CD14-positive monocyte (primary cell): ENCODE measurements around the gene ALDH1L2. TPM values are rescaled to one million over a fixed set of nuclear protein-coding genes. Genes with fewer than 3 reads are reported as not detected.

Source experiments
- DNase-seq, 3 donors: peaks; one replicate each; pipeline ENCODE4 v3.0.0-alpha.2; 2011 to 2022
- H2AFZ ChIP-seq: 2 replicates; pipeline ENCODE4 v1.6.0; 2012; ENCODE audit warnings: mild to moderate bottlenecking, low read depth, low read length, inconsistent platforms; ENCODE audit not compliant: insufficient read depth, poor library complexity, severe bottlenecking
- H3K27ac ChIP-seq, 2 donors: 1 replicate in 1 of 2; 2 replicates in 1 of 2; pipeline ENCODE4 v1.5.1; 2012 to 2013; ENCODE audit warnings: low read length in 2 of 2, control low read depth in 1 of 2, inconsistent platforms in 1 of 2, low read depth in 1 of 2, mild to moderate bottlenecking in 1 of 2
- H3K27me3 ChIP-seq, 2 donors: one replicate each; pipeline versions ENCODE4 v1.6.0 to v1.6.1; 2011 to 2013; ENCODE audit warnings: low read length in 2 of 2; ENCODE audit not compliant: control insufficient read depth in 2 of 2, insufficient read depth in 2 of 2
- H3K36me3 ChIP-seq, 2 donors: replicated peaks in 1 of 2; 1 replicate in 1 of 2; 2 replicates in 1 of 2; pipeline versions ENCODE4 v1.5.1 to v1.6.1; 2012 to 2013; ENCODE audit warnings: low read length in 2 of 2, control low read depth in 1 of 2, inconsistent platforms in 1 of 2, mild to moderate bottlenecking in 1 of 2; ENCODE audit not compliant: insufficient read depth in 2 of 2, control insufficient read depth in 1 of 2
- H3K4me1 ChIP-seq, 2 donors: 1 replicate in 1 of 2; 2 replicates in 1 of 2; pipeline versions ENCODE4 v1.5.1 to v1.6.1; 2012 to 2013; ENCODE audit warnings: low read length in 2 of 2, control low read depth in 1 of 2, inconsistent platforms in 1 of 2, mild to moderate bottlenecking in 1 of 2, moderate library complexity in 1 of 2; ENCODE audit not compliant: insufficient read depth in 2 of 2, control insufficient read depth in 1 of 2
- H3K4me2 ChIP-seq: replicated peaks from 2 replicates; pipeline ENCODE3; 2012; ENCODE audit warnings: low read length, moderate library complexity, mild to moderate bottlenecking; ENCODE audit not compliant: poor library complexity, severe bottlenecking; ENCODE audit errors: extremely low read depth
- H3K4me3 ChIP-seq, 3 experiments: fragments of 200-600 bp in 1 of 3; sonication (generic) in 1 of 3; replicated peaks in 1 of 3; 1 replicate in 2 of 3; 2 replicates in 1 of 3; pipeline ENCODE4 v1.5.1; 2011 to 2013; ENCODE audit warnings: low read length in 3 of 3, mild to moderate bottlenecking in 3 of 3, control low read depth in 2 of 3, low read depth in 2 of 3, inconsistent platforms in 1 of 3, moderate library complexity in 1 of 3
- H3K79me2 ChIP-seq: 2 replicates; pipeline ENCODE4 v1.6.0; 2012; ENCODE audit warnings: mild to moderate bottlenecking, control low read depth, inconsistent platforms, low read length, moderate library complexity; ENCODE audit not compliant: insufficient read depth
- H3K9ac ChIP-seq: 2 replicates; pipeline ENCODE4 v1.6.0; 2017; ENCODE audit warnings: low read length, mild to moderate bottlenecking; ENCODE audit not compliant: insufficient read depth, poor library complexity, severe bottlenecking
- H3K9me3 ChIP-seq, 2 donors: replicated peaks in 1 of 2; 1 replicate in 1 of 2; 2 replicates in 1 of 2; pipeline versions ENCODE4 v1.5.1 to v1.6.1; 2012 to 2013; ENCODE audit warnings: low read length in 2 of 2, control low read depth in 1 of 2; ENCODE audit not compliant: control insufficient read depth in 1 of 2, insufficient read depth in 1 of 2
- H4K20me1 ChIP-seq: 2 replicates; pipeline ENCODE4 v1.6.0; 2012; ENCODE audit warnings: mild to moderate bottlenecking, low read length, control low read depth, moderate library complexity; ENCODE audit not compliant: insufficient read depth
- H3K27ac Mint-ChIP-seq, 7 donors: one replicate each; pipeline ENCODE4 v1.8.0; 2020; ENCODE audit warnings: mild to moderate bottlenecking in 7 of 7, mixed read lengths in 7 of 7, moderate library complexity in 6 of 7, inconsistent platforms in 2 of 7
- H3K27me3 Mint-ChIP-seq, 3 donors: one replicate each; pipeline ENCODE4 v1.8.0; 2021 to 2022; ENCODE audit warnings: low read depth in 3 of 3, mild to moderate bottlenecking in 3 of 3, mixed read lengths in 3 of 3, moderate library complexity in 3 of 3, inconsistent platforms in 1 of 3
- H3K36me3 Mint-ChIP-seq, 2 donors: one replicate each; pipeline ENCODE4 v1.8.0; 2020; ENCODE audit warnings: mixed read lengths in 2 of 2, inconsistent platforms in 1 of 2, mild to moderate bottlenecking in 1 of 2
- H3K4me1 Mint-ChIP-seq: one replicate; pipeline ENCODE4 v1.8.0; 2020; ENCODE audit warnings: mild to moderate bottlenecking, mixed read lengths
- H3K4me3 Mint-ChIP-seq, 2 donors: one replicate each; pipeline ENCODE4 v1.8.0; 2020; ENCODE audit warnings: mild to moderate bottlenecking in 2 of 2, mixed read lengths in 2 of 2, moderate library complexity in 1 of 2
- H3K9me3 Mint-ChIP-seq, 7 donors: one replicate each; pipeline ENCODE4 v1.8.0; 2020 to 2022; ENCODE audit warnings: mixed read lengths in 7 of 7, mild to moderate bottlenecking in 6 of 7, moderate library complexity in 6 of 7, inconsistent platforms in 2 of 7
- WGBS: methylation state at CpG from one replicate; pipeline ENCODE4 v1.1.5; 2013; ENCODE audit warnings: missing lambda C conversion rate; ENCODE audit not compliant: insufficient coverage; 5-methylcytosine and 5-hydroxymethylcytosine counted together
- intact Hi-C, 2 donors: fragments of 100-400 bp; cut with micrococcal nuclease; formaldehyde crosslinking; loops; one replicate each; pipeline versions ENCODE4 v1.15.0 to v1.15.1; 2023
- polyA plus RNA-seq, 3 donors: library from polyadenylated mRNA; depleted of rRNA in 1 of 3; unstranded in 2 of 3; stranded (reverse) in 1 of 3; fragments of 300-500 nt in 2 of 3; fragments of >200 nt in 1 of 3; fragmentation: Illumina TruSeq in 2 of 3; gene quantifications; 1 replicate in 2 of 3; 2 replicates in 1 of 3; pipeline ENCODE4 v1.2.3, GENCODE V29; 2012 to 2021
- TF ChIP-seq, protein P1 (sequence below): fragments of 200-600 bp; IDR thresholded peaks from one replicate; pipeline ENCODE4 v1.8.0; 2022; ENCODE audit warnings: antibody characterized with exemption, mild to moderate bottlenecking

ALDH1L2 gene
- polyA plus RNA-seq, 3 donors: 0.03 to 0.20 TPM; not detected in 1

DNA sequence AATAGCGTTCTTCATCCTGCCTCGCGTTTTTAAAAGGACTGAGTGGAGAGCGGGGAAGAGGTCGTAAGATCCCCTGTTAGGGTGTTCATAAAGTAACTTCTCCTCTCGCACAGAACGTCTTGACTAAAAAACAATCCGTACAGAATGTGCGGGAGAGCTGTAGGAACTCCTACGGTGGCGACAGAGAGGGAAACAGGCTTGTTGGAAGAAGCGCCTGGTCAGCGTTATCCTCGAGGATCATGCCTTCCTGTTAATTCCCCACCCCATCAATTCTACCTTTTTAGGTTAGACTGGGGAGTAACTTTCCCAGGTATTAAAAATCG lies 22.9 kb upstream of the ALDH1L2 start:
- H3K9me3 Mint-ChIP-seq: peaks cover 0 to 4% (median 2%) of the 10 kb centered on the region in 7 donors
- WGBS: no CpG with 5 or more reads among the region's 15 CpGs
- no peaks in the 10 kb centered on the region for H3K9me3 ChIP-seq
- TF ChIP-seq, protein P1, sequence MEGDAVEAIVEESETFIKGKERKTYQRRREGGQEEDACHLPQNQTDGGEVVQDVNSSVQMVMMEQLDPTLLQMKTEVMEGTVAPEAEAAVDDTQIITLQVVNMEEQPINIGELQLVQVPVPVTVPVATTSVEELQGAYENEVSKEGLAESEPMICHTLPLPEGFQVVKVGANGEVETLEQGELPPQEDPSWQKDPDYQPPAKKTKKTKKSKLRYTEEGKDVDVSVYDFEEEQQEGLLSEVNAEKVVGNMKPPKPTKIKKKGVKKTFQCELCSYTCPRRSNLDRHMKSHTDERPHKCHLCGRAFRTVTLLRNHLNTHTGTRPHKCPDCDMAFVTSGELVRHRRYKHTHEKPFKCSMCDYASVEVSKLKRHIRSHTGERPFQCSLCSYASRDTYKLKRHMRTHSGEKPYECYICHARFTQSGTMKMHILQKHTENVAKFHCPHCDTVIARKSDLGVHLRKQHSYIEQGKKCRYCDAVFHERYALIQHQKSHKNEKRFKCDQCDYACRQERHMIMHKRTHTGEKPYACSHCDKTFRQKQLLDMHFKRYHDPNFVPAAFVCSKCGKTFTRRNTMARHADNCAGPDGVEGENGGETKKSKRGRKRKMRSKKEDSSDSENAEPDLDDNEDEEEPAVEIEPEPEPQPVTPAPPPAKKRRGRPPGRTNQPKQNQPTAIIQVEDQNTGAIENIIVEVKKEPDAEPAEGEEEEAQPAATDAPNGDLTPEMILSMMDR: no peak
- intact Hi-C loops: loop anchor here (10.0 kb wide), 2 partner anchors 802 to 972 kb away; partner anchors contain the start of genes EID3 (in 1 of the 2) and NFYB (in 1 of the 2)
- DNase-seq: no peak
- H3K27ac ChIP-seq: peak overlapping the region in 1 of 2 donors; percentile 98
- H3K4me1 Mint-ChIP-seq: peaks cover 33% of the 10 kb centered on the region
- peaks cover 1 to 7% (median 4%) of the 10 kb centered on the region in 3 donors for H3K27me3 Mint-ChIP-seq
- H3K36me3 Mint-ChIP-seq: peaks cover 4 to 5% of the 10 kb centered on the region in 2 donors
- peak overlapping the region; percentile 87 for H2AFZ ChIP-seq
- peak overlapping the region; percentile 75 for H3K4me2 ChIP-seq
- H3K36me3 ChIP-seq: peaks cover 8 to 9% of the 10 kb centered on the region in 2 donors
- peaks cover 7 to 11% of the 10 kb centered on the region in 2 donors for H3K27me3 ChIP-seq
- peak overlapping the region; percentile 78 to 95 (median 89) for H3K27ac Mint-ChIP-seq
- H3K9ac ChIP-seq: peak overlapping the region; percentile 99
- peaks cover 14 to 38% of the 10 kb centered on the region in 2 donors for H3K4me1 ChIP-seq
- H3K4me3 ChIP-seq: peak overlapping the region; percentile 79 to 100 (median 97)
- peak overlapping the region; percentile 93 to 99 for H3K4me3 Mint-ChIP-seq
- H4K20me1 ChIP-seq: peaks cover 40% of the 10 kb centered on the region
- peaks cover 45% of the 10 kb centered on the region for H3K79me2 ChIP-seq

DNA sequence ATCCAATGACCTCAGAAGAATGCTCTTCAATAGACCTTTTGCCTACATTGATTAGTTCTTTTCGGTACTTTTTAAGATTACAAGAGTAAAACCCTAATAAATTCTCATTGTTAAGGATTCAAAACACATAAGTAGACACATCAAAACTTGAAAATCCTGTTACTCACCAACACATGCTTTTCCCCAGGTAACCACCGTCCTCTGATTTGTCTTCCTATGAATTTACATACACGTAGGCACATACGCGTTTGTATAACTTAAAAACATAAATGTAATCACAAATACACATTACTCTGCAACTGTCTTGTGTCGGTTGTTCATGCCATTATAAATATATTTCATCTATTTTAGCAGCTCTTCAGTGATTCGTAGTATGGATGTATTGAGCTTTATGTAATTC lies 22.4 kb upstream of the ALDH1L2 start:
- H3K27me3 ChIP-seq: peaks cover 7 to 11% of the 10 kb centered on the region in 2 donors
- WGBS: 100% methylated on average over 2 of the region's 7 CpGs
- peaks cover 0 to under 1% of the 10 kb centered on the region in 2 donors for H3K36me3 Mint-ChIP-seq
- H3K79me2 ChIP-seq: peaks cover 40% of the 10 kb centered on the region
- peaks cover 0 to 4% (median 2%) of the 10 kb centered on the region in 7 donors for H3K9me3 Mint-ChIP-seq
- no peak for DNase-seq
- peaks cover 2 to 10% (median 4%) of the 10 kb centered on the region in 3 donors for H3K27me3 Mint-ChIP-seq
- no peak overlapping the region for H3K27ac Mint-ChIP-seq
- H3K4me3 Mint-ChIP-seq: peak overlapping the region; percentile 93 to 99
- H3K4me2 ChIP-seq: peak overlapping the region; percentile 75
- H4K20me1 ChIP-seq: peaks cover 35% of the 10 kb centered on the region
- TF ChIP-seq, protein P1: no peak
- intact Hi-C loops: loop anchor here (10.0 kb wide), 2 partner anchors 802 to 972 kb away; partner anchors contain the start of genes EID3 (in 1 of the 2) and NFYB (in 1 of the 2)
- peaks cover 29% of the 10 kb centered on the region for H3K4me1 Mint-ChIP-seq
- peaks cover 3 to 4% of the 10 kb centered on the region in 2 donors for H3K36me3 ChIP-seq
- H3K27ac ChIP-seq: no peak overlapping the region
- H3K4me3 ChIP-seq: peak overlapping the region; percentile 79 to 100 (median 97)
- H3K9ac ChIP-seq: no peak overlapping the region
- no peaks in the 10 kb centered on the region for H3K9me3 ChIP-seq
- H3K4me1 ChIP-seq: peaks cover 14 to 34% of the 10 kb centered on the region in 2 donors
- peak overlapping the region; percentile 87 for H2AFZ ChIP-seq
